ENCODE results near the gene C5orf34.
"Not testable (repeated sequence)": the region's sequence is repeated elsewhere in the genome, so short reads cannot be mapped to it uniquely, and the experiment has no call there.

C5orf34 gene

DNA sequence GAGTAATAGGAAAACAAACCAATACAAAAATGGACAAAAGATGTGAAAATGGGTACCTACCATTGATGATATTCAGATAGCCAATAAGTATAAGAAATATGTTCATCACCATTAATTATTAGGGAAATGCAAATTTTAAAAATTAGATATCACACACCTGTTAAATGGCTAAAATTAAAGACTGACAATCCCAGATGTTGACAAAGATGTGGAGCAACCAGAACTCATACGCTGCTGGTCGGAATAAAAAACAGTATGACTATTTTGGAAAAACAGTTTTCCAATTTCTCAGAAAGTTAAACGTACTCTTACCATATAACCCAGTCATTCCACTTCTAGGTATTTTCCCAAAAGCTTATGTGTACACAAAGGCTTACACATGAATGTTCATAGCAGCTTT, 58.4 kb downstream of the C5orf34 start:
- H3K4me2 ChIP-seq (ENCODE audit: low read depth, low read length, poor library complexity, severe bottlenecking) = no peak overlapping the region
- H3K27me3 ChIP-seq (ENCODE audit: low read length) = no peaks in the 10 kb centered on the region
- H4K20me1 ChIP-seq (ENCODE audit: low read depth, low read length) = no peaks in the 10 kb centered on the region
- TF ChIP-seq EZH2phosphoT487 (conservative IDR thresholded peaks at IDR 0.05; ENCODE audit: low read length) = no peak
- H3F3A ChIP-seq (ENCODE audit: insufficient read depth) = no peaks in the 10 kb centered on the region
- H3K27ac ChIP-seq (ENCODE audit: low read depth, low read length) = no peak overlapping the region
- peaks cover 11% of the 10 kb centered on the region; the same call in 1 of the 2 replicates for H3K36me3 ChIP-seq (ENCODE audit: low read length)
- no peaks in the 10 kb centered on the region for H3K79me2 ChIP-seq (ENCODE audit: insufficient read depth, low read length)
- no peak overlapping the region for H2AFZ ChIP-seq (ENCODE audit: low read depth, low read length, severe bottlenecking)
- H3K4me3 ChIP-seq (ENCODE audit: insufficient read depth, low read length, poor library complexity, severe bottlenecking) = no peak overlapping the region
- no peak overlapping the region for H3K9ac ChIP-seq (ENCODE audit: low read length)
- H3K9me2 ChIP-seq (replicated peaks; ENCODE audit: insufficient read depth, low read length) = no peaks in the 10 kb centered on the region
- no peaks in the 10 kb centered on the region for H3K9me3 ChIP-seq (ENCODE audit: insufficient read depth, low read length)

DNA sequence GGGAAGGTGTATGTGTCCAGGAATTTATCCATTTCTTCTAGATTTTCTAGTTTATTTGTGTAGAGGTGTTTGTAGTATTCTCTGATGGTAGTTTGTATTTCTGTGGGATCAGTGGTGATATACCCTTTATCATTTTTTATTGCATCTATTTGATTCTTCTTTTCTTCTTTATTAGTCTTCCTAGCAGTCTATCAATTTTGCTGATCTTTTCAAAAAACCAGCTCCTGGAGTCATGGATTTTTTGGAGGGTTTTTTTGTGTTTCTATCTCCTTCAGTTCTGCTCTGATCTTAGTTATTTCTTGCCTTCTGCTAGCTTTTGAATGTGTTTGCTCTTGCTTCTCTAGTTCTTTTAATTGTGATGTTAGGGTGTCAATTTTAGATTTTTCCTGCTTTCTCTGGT, 73.4 kb downstream of the C5orf34 start:
- H3K36me3 ChIP-seq (ENCODE audit: low read length) = peaks cover 15% of the 10 kb centered on the region
- H3F3A ChIP-seq (ENCODE audit: insufficient read depth); H3K79me2 ChIP-seq (ENCODE audit: insufficient read depth, low read length); H3K9ac ChIP-seq (ENCODE audit: low read length); H3K27ac ChIP-seq (ENCODE audit: low read depth, low read length); H3K9me2 ChIP-seq (replicated peaks; ENCODE audit: insufficient read depth, low read length); H3K27me3 ChIP-seq (ENCODE audit: low read length); H3K9me3 ChIP-seq (ENCODE audit: insufficient read depth, low read length); H3K4me2 ChIP-seq (ENCODE audit: low read depth, low read length, poor library complexity, severe bottlenecking); H3K4me3 ChIP-seq (ENCODE audit: insufficient read depth, low read length, poor library complexity, severe bottlenecking); H2AFZ ChIP-seq (ENCODE audit: low read depth, low read length, severe bottlenecking); H4K20me1 ChIP-seq (ENCODE audit: low read depth, low read length): not testable (repeated sequence)

DNA sequence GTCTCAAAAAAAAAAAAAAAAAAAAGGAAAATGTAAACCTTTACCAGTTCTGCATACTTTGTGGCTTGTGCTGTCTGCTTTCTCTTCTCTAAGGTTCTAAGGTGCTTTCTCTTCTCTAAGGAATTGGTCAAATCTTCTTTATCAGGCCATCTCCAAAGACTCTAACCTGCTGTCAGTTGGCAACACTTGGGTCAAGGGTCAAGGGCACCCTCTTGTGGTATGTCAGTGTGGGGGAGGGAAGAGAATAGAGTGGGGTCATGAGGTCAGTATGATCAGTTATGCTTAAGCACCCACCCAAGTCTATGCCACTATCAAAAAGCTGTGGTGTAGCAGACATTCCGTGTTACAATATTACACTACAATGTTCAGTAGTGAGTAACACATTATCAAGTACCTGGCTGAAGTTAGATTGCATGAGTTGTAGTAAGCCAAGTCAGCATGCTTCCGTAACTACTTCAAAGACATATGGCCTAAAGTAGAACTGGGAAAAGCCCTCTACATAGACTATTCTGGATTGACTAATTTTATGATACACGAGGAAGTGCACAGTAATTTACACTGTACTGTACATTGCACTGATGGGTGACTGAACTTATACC, 77.8 kb downstream of the C5orf34 start:
- Histone ChIP-seq H3F3A (ENCODE audit: insufficient read depth) (no peaks in the 10 kb centered on the region), H2AFZ (ENCODE audit: low read depth, low read length, severe bottlenecking) (no peak overlapping the region), H3K27ac (ENCODE audit: low read depth, low read length) (no peak overlapping the region), H3K79me2 (ENCODE audit: insufficient read depth, low read length) (no peaks in the 10 kb centered on the region), H3K36me3 (ENCODE audit: low read length) (no peaks in the 10 kb centered on the region), H4K20me1 (ENCODE audit: low read depth, low read length) (no peaks in the 10 kb centered on the region), H3K4me3 (ENCODE audit: insufficient read depth, low read length, poor library complexity, severe bottlenecking) (no peak overlapping the region), H3K9me2 (replicated peaks; ENCODE audit: insufficient read depth, low read length) (no peaks in the 10 kb centered on the region), H3K27me3 (ENCODE audit: low read length) (no peaks in the 10 kb centered on the region), H3K4me2 (ENCODE audit: low read depth, low read length, poor library complexity, severe bottlenecking) (no peak overlapping the region), H3K9me3 (ENCODE audit: insufficient read depth, low read length) (no peaks in the 10 kb centered on the region), H3K9ac (ENCODE audit: low read length) (no peak overlapping the region)
- no peak for TF ChIP-seq EZH2phosphoT487 (conservative IDR thresholded peaks at IDR 0.05; ENCODE audit: low read length)
- TF ChIP-seq, protein P1, sequence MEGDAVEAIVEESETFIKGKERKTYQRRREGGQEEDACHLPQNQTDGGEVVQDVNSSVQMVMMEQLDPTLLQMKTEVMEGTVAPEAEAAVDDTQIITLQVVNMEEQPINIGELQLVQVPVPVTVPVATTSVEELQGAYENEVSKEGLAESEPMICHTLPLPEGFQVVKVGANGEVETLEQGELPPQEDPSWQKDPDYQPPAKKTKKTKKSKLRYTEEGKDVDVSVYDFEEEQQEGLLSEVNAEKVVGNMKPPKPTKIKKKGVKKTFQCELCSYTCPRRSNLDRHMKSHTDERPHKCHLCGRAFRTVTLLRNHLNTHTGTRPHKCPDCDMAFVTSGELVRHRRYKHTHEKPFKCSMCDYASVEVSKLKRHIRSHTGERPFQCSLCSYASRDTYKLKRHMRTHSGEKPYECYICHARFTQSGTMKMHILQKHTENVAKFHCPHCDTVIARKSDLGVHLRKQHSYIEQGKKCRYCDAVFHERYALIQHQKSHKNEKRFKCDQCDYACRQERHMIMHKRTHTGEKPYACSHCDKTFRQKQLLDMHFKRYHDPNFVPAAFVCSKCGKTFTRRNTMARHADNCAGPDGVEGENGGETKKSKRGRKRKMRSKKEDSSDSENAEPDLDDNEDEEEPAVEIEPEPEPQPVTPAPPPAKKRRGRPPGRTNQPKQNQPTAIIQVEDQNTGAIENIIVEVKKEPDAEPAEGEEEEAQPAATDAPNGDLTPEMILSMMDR (IDR thresholded peaks at IDR 0.05; ENCODE audit: insufficient read depth, low read length, poor library complexity, severe bottlenecking) = no peak
